SKM-1 treated with dmso at 0.1 percent for 144 hours (cell line): Measurements from ENCODE around the gene SLC25A21.
"Not testable (repeated sequence)": the region's sequence is repeated elsewhere in the genome, so short reads cannot be mapped to it uniquely, and the experiment has no call there.

Experiments used
- DNase-seq: peaks from one replicate; lab custom pipeline; 2025; ENCODE audit not compliant: unreplicated experiment; lab: John Stamatoyannopoulos, UW

The SLC25A21 gene

DNA sequence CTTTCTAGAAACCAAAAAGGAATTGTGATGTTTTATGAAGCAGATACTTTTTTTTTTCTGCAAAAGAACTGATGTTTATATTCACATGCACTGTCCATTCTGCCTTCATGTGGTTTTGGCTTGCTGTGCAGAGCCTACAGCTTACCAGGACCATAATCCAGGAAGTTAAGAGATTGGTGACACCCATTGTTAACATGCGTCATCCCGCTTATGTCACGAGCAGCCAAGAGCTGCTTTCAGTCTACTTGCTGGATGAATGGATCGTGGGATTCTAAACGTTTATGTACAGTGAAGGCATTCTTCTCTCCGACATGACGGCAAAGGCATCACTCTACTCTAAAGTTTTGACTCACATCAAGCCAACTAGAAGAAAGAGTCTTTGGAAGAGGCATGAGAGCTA lies 434.1 kb downstream of the SLC25A21 start:
- no peak for DNase-seq

DNA sequence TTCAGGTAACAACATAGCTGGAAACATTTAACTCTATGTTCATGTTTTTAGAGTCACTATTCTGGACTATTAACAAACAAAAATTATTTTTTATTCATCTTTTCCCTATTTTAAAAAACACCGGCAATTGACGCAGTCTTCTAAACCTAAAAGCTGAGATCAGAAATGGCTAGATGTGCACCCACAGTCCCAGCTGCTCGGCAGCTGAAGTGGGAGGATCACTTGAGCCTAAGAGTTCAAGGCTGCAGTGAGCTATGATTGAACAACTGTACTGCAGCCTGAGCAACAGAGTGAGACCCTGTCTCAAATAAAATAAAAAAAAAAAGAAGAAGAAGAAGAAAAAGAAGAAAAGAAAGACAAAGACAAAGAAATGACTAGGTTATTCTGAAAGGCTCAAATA lies 446.3 kb downstream of the SLC25A21 start:
- no peak for DNase-seq

DNA sequence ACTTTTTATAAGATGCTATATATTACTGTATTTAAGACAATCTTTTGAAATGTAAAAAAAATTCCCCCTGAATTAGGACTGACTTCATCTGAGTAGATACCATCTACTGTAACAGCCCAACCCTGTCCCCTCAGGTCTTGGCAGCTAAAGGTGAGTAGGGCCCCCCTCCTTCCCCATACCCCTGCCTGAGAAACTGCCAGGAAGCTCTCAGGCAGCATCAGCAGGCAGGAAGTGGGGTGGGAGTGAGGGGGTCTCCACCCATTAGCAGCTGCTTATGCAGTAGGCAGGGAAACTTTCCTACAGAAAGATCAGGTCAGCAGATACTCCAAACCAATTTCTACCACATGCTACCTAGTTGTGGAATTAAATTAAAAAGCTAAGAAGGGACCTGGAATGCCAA lies 448.2 kb downstream of the SLC25A21 start:
- no peak for DNase-seq

DNA sequence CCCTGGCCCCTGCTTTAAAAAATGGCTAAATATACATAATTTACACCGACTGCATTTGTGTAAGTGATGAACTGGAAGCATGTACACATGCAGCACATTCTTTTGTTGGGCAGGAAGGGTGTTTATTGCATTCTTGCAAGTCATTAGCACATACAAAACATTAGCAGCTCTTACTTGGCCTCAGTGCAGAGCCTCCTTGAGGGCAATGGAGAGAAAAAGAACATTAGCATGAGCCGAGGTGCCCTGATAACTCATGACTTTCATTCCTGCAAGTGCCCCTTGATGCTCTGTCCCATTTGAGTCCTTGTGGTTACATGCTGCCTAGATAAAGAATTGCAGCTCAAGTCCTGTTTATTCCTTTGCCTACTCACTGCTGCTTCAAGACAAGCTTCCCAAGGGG lies 448.9 kb downstream of the SLC25A21 start:
- DNase-seq = no peak

DNA sequence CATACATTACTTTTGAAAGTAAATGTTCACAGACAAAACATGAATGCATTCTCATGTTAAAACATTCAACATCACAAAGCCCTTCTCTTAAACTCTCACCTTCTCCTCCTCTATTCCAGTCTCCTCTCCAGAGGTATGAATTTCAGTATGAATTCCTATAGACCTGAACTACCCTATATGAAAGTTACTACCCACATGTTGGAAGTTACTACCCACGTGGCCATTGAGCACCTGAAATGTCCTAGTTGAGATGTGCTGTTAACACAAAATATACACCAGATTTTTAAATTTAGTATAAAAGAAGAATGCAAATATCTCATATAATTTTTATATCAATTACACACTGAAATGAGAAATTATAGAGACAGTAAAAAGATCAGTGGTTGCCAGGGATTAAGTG lies 450.5 kb downstream of the SLC25A21 start:
- no peak for DNase-seq

DNA sequence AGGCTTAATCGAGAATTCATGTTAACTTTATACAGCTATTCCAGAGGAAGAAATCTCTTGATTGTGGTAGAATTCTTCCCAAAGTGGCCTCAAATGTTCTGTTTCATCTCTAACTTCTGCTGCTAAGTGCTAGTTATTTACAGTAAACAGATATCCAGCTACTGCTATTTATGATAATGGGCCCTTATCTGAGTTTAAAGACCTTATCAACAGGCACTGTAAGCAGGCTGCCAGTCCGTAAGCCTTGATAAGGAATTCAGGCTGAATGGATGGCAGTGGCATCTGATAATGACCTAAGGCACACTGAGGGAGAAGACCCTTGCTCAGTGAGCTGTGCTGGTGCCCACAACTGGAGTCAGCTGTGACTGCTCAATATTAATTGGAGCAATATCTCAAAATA lies 451.7 kb downstream of the SLC25A21 start:
- DNase-seq = no peak

DNA sequence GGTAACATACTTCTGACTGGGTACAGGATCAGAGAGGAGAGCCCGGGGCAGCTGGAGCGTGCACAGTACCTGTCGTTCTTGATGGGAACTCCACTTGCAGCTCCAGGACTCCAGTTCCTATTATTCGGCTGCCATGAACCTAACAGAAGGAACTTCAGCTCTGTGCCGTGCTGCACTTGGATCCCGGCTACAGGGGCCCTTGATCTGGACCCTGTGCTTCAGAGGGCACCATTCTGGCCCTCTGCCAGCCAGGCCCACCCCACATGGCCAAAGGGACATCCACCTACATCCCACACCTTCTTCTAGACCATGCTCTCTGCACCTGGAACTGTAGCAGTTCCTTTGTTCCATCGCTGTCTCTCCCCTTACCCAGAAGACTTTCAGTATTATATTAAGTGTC lies 452.6 kb downstream of the SLC25A21 start:
- no peak for DNase-seq

DNA sequence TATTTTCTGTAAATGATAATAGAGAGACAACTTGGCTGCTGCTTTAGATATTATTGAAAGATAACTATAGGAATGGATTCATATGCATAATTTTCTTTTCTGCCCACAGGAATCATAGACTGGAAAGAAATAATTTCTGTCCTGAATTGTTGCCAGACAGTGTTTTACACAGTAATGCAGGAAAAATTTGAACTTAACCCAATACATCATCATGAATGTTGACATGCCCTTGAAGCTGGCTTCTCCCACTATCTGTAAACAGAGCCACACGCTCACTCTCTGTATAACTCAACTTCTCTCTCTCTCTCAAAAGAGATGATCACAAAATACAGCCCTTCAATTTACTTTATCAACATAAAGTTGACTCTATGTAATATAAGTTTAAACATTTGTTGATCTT lies 454.2 kb downstream of the SLC25A21 start:
- DNase-seq = no peak

DNA sequence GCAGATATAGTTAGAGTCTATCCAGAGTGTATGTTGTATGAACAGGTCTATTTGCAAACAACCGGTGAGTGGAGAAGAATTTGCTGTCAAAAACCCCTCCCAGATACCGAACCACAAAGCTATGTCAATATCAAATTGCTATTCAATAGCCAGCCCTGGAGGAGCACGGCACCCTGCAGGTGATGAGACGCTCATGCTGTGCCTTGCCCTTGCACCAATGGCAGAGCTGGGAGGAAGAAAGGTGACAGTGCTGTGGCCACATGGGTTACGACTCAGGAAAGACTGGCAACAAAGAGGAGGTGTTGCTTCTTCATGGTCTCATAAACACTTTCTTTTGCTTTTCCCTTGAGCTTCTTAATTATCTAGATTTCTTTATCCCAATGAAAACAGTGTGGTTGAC lies 455.0 kb downstream of the SLC25A21 start:
- DNase-seq = no peak

DNA sequence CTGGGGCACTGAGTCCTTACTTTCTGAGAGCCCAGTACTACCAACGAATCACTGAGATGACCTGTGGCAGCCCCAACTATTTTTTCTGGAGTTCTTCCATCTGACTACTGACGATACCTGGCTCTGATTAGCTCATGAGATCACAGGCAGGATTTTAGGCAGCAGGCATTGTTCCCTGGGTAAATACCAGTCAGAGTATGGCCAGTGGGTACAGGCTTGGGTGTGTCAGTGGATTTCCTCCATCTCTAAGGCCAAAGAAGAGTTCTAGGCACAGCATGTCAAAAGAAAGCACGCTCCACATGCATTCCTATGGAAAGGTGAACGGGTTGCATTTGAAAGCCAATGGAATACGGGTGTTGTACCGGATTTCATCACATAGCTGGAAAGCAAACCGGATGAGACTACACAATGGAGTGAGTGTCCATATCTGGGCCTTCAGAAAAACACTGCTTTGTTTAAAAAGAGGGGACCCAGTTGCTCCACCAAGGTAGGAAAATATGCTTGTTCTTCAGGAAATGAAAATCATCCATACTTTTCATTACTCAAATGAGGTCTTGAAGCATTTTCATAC lies 455.7 kb downstream of the SLC25A21 start:
- DNase-seq = no peak

DNA sequence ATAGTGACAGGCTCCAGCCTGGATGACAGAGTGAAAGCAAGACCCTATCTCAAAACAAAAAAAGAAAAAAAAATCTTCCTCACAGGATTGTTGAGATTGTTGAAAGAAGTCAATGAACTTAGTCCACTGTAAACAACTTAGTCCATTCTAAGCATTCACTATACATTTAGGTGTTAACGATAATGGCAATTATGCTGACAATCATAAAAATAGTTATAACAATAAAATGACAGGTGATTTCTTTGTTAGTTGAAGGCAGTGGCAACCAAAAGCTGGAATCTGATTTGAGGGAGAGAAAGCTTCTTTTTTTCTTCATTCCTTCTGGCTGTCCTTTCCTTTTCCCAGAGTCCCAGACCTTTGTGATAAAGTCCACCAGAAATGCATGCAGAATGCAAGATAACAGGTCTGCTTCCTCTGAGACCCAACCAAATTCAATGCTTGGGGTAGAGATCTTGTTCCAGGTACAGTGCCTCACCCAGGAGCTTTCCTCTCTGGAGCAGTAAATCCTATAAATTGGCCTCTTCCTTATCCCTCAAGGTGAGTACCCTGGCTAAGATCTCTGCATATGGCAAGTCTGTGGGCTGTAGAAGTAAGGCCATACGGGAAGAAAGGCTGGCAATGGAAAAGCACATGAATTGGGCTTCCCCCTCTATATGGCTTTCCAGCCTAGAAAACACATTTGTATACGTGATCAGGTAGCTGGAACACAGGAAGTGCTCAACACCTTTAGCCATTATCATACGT lies 458.3 kb downstream of the SLC25A21 start:
- DNase-seq = no peak

DNA sequence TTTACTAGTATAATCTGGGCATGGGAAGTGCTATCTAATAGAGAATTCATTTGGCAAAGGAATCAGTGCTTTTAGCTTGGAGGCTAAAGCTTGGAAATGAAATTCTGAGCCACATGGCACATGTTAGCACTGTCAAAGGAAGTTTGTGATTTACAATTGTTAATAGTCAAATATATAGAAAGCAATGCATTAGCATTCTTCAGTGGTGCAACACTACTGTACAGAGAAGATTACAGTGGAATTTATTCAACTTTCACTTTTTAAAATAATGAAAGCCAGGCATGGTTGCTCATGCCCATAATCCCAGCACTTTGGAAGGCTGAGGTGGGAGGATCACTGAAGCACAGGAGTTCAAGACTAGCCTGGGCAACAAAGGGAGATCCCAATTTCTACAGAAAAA lies 464.8 kb downstream of the SLC25A21 start:
- DNase-seq = no peak

DNA sequence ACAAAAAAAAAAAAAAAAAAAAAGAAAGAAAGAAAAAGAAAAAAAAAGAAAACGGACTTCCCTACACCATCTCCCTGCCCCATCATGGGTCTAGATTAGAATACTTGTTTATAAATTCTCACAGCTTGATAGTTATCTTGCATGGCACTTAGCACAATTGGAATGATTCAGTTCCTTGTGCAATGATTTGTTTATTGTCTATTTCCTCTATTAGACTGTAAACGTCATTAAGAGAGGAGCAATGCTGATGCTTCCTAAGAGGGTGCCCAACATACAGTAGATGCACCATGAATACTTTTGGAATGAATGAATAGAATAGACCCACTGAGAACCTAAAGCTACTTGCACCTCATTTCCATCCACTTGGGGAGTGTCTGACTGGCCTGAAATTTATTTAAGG lies 469.9 kb downstream of the SLC25A21 start:
- DNase-seq = no peak

DNA sequence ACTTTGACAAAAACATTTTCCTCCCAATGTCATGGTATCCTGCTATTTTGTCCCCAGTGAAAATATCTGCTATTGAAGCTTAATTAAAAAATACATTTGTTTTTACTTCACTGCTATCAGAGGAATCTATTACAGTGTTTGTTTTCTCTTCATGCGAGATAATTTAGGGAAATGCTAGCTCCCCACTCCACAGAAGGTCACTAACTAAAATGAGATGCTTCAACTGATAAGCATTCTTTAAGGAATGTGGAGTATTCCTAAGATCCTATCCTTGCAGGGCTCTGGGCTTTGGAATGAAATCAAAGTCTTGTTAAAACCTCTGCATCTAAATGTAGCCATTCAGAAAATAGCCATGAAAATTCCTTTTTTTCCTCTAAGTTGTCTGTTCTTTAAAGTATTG lies 471.3 kb downstream of the SLC25A21 start:
- DNase-seq = no peak

DNA sequence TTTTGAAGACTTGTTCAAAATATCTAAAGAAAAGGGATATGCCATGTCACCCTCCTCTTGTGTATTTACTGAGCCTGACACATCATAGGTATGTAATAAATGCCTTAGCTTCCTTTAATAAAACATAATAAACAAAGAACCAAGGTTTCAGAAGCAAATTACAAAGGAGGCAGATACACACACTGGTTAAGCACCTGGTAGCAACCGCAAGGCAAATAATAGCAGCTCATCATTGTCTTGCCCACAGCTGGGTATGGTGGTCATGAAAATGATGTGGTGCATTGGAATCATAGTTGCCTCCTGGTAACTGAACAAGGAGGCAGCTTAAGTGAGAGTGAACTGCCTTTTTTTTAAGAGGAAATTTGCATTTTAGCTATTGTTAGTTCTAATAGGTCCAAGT lies 471.8 kb downstream of the SLC25A21 start:
- no peak for DNase-seq

DNA sequence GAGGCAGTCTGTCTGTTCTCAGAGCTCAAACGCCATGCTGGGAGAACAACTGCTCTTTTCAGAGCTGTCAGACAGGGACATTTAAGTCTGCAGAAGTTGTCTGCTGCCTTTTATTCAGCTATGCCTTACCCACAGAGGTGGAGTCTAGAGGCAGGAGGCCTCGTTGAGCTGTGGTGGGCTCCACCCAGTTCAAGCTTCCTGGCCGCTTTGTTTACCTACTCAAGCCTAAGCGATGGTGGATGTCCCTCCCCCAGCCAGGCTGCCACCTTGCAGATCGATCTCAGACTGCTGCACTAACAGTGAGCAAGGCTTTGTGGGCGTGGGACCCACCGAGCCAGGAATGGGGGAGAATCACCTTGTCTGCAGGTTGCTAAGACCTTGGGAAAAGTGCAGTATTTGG lies 473.0 kb downstream of the SLC25A21 start:
- not testable (repeated sequence) for DNase-seq

DNA sequence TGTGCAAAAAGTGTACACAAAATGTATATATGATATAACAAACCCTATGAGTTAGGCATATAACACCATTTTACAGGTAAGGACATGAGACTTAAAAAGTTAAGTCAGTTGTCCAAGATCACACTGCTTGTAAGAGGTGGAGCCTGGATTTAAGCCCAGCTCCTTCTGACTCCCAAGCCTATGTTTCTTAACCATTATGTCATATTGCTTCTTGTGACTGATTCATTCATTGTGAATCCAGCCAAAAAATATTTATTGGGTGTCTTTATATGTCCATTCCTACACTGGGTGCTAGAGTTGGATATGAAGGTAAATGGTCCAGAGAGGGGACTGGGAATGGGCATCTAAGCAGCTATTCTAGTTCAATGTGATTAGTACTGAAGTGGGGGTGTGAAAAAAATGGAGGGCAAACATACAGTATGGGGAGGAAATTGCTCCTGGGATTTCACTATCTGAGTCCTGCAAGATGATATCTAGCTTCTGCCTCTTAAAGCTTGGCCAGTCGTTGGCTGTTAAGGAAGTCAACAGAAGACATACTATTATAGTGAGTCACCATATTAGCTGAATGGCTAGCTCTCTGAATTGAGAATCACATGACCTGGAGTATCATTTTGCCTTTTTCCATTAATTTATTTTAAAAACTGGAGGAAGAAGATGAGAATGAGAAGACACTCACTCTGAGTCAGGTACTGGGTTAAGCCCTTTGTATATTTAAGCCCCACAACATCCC lies 481.9 kb downstream of the SLC25A21 start:
- no peak for DNase-seq

DNA sequence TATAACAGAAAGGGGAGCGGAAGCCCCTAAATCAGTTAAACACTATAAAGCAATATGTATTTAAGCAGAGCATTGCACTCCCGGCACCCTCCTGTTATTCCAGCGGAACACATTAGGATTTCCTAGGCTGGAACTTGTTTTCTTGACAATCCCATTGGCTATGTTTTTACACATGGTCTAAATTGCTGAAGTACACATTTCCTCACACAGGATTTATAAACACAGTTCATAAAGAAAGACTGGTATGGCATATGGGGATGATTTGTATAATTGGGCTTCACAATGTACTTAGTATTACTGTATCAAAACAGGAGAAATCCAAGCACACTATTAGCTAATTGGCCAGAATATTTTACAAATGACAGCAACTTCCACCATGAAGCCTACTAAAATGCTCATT lies 487.5 kb downstream of the SLC25A21 start:
- DNase-seq = no peak

DNA sequence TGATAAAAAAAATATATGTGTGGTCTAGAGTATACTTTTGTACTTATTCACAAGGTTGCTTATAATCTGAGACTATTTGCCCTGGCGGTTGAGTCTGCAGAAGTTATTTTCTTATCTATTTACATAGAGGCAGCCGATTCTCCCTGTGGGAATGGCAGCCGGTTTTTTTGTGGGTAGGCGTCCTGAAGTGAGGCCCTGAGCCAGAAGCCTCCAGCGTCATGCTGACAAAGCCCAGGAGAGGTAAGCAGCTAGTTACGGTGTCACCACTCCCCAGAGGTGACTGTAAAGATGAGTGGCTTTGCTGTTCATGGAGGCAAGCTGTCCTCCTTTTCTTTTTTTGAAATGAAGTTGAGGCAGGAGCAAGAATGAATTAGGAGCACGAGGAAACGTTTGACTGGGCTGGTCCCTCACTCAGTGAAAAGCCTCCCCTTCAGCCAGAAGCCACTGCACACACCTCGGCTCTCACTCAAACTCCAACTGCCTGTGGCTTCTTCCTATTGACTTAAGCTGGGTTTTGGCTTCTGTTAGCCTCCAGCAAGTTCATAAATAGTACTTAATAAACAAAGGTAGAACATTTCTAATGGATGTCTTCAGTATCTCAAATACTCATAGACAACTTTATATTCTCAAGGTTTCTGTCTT lies 489.2 kb downstream of the SLC25A21 start:
- no peak for DNase-seq

DNA sequence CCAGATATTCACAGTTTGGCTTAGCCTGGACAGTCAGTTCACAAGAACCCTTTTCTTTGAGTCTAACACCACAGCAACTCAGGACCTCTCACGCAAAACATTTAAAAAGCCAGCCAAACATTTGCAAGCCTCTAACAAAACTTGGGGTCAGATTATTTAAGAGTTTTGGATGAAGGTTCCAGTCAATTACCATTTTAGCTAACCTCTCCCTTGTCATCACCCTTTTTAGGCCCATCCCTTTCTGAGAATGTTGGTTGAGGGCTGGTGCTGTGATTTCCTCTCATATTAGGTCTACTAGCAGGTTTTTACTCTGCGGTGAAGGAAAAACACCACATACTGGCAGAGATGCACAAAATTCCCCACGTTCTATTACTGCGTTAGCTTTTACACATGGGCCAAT lies 490.1 kb downstream of the SLC25A21 start:
- no peak for DNase-seq

DNA sequence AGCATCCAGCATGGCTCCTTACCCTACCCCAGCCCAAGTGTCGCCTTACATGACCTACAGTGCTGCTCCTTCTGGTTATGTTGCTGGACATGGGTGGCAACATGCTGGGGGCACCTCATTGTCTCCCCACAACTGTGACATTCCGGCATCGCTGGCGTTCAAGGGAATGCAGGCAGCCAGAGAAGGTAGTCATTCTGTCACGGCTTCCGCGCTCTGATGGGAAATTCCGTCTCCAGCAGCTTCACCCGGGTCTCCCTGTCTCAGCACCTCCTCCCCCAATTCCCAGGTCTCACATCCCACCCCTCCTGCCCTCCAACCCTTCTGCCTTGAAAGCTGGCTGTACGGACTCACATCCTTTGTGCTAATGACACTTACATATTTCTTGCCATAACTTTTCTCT lies 496.2 kb downstream of the SLC25A21 start:
- DNase-seq = no peak

DNA sequence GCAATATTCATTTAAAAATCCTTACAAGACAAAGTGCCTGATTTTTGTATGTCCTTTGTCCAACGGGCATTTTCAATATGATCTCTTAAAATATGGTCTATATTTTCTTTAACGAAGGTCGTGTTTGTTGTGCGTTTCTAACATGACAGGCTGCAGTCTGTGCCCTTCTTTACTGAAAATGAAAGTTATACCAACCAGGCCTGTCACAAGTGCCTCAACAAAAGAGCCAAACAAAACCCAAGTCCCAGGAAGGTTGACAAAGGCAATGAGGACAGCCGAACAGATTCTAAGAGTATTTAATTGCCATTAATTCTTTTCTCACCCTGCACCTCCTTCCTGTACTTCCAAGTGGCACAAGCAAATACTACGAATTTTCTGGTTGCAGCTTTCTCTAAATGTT lies 496.8 kb downstream of the SLC25A21 start:
- DNase-seq = no peak
